IMR-90 (cell line): ENCODE results near the gene NT5E.

Experiments used
- CEBPB ChIP-seq: IDR thresholded peaks from 2 replicates; pipeline ENCODE4 v1.6.1; 2012; ENCODE audit warnings: low read depth, low read length, improper control_type of control experiment
- CHD1 ChIP-seq: IDR thresholded peaks from 2 replicates; pipeline ENCODE4 v1.6.1; 2012; ENCODE audit warnings: low read depth, low read length, improper control_type of control experiment
- CTCF ChIP-seq: conservative IDR thresholded peaks from 2 replicates; pipeline ENCODE4 v1.5.1; 2012; ENCODE audit warnings: mild to moderate bottlenecking, low read depth, low read length, improper control_type of control experiment
- FOS ChIP-seq: fragments of 150-350 bp; IDR thresholded peaks from 2 replicates; pipeline ENCODE4 v1.6.1; 2016; ENCODE audit warnings: low read depth, low read length
- MAZ ChIP-seq: IDR thresholded peaks from 2 replicates; pipeline ENCODE4 v1.6.1; 2012; ENCODE audit warnings: low read depth, mild to moderate bottlenecking, low read length, improper control_type of control experiment, moderate library complexity, borderline replicate concordance
- MXI1 ChIP-seq: IDR thresholded peaks from 2 replicates; pipeline ENCODE4 v1.6.1; 2012; ENCODE audit warnings: low read depth, mild to moderate bottlenecking, low read length, moderate library complexity, borderline replicate concordance
- NFE2L2 ChIP-seq: fragments of 150-350 bp; IDR thresholded peaks from 2 replicates; pipeline ENCODE4 v1.6.1; 2016; ENCODE audit warnings: low read depth, mild to moderate bottlenecking, low read length
- POLR2A ChIP-seq: IDR thresholded peaks from 2 replicates; pipeline ENCODE4 v1.6.1; 2012; ENCODE audit warnings: mild to moderate bottlenecking, low read depth, low read length
- RCOR1 ChIP-seq: IDR thresholded peaks from 2 replicates; pipeline ENCODE4 v1.6.1; 2012; ENCODE audit warnings: mild to moderate bottlenecking, low read length, improper control_type of control experiment; ENCODE audit not compliant: insufficient replicate concordance

GRCh38 chr6:85428486-85428885 lies 21.4 kb upstream of the NT5E start:
- no peak for TF ChIP-seq CEBPB
- no peak for TF ChIP-seq CTCF
- no peak for TF ChIP-seq POLR2A
- no peak for TF ChIP-seq CHD1
- no peak for TF ChIP-seq RCOR1
- TF ChIP-seq FOS, result no peak
- no peak for TF ChIP-seq NFE2L2
- no peak for TF ChIP-seq MAZ
- TF ChIP-seq MXI1, result no peak
